Dedifferentiated amniotic fluid mesenchymal stem cell (primary cell): ENCODE measurements around the gene BBS7.

Source experiments
- DNase-seq: peaks from one replicate; pipeline ENCODE4 v3.0.0-alpha.2; 2016; ENCODE audit errors: extremely low spot score

BBS7 gene

GRCh38 chr4:121829511-121829910 lies 40.8 kb downstream of the BBS7 start:
- no peak for DNase-seq

- peak; percentile 45 for DNase-seq
These were observed 42.4 kb downstream of the BBS7 start for GRCh38 chr4:121827853-121828252.

- no peak for DNase-seq
These were observed 45.3 kb downstream of the BBS7 start for GRCh38 chr4:121824950-121825349.

- no peak for DNase-seq
These were observed 46.1 kb downstream of the BBS7 start for GRCh38 chr4:121824171-121824527.

- DNase-seq: peak; percentile 96
These were observed 46.6 kb downstream of the BBS7 start, which contains the start of gene CCNA2 for GRCh38 chr4:121823505-121824170. Gene CCNA2, minus strand, starts transcription at chr4:121823883. Its CDS starts 255 bp downstream, at chr4:121823628.

GRCh38 chr4:121822796-121823504 lies 47.3 kb downstream of the BBS7 start:
- DNase-seq: no peak

- no peak for DNase-seq
These were observed 48.2 kb downstream of the BBS7 start for GRCh38 chr4:121822047-121822446.

- DNase-seq: no peak
These were observed 50.9 kb downstream of the BBS7 start for GRCh38 chr4:121819216-121819965.

GRCh38 chr4:121818215-121818614 lies 52.1 kb downstream of the BBS7 start:
- DNase-seq: no peak

- DNase-seq: no peak
These were observed 52.6 kb downstream of the BBS7 start for GRCh38 chr4:121817701-121818100.

GRCh38 chr4:121817006-121817405 lies 53.3 kb downstream of the BBS7 start:
- no peak for DNase-seq

- no peak for DNase-seq
These were observed 55.5 kb downstream of the BBS7 start for GRCh38 chr4:121814756-121815155.

GRCh38 chr4:121811122-121811521 lies 59.2 kb downstream of the BBS7 start:
- DNase-seq: no peak

- no peak for DNase-seq
These were observed 63.9 kb downstream of the BBS7 start for GRCh38 chr4:121806411-121806810.

- no peak for DNase-seq
These were observed 68.6 kb downstream of the BBS7 start for GRCh38 chr4:121801715-121802075.

GRCh38 chr4:121800961-121801714 lies 69.1 kb downstream of the BBS7 start, which contains the start of gene EXOSC9:
Gene EXOSC9, plus strand, starts transcription at chr4:121801323. Its CDS starts 102 bp downstream, at chr4:121801425.
- DNase-seq: peak; percentile 94

GRCh38 chr4:121800638-121800960 lies 69.7 kb downstream of the BBS7 start:
- DNase-seq: no peak

- DNase-seq: no peak
These were observed 70.3 kb downstream of the BBS7 start for GRCh38 chr4:121799867-121800501.

GRCh38 chr4:121799208-121799823 lies 71.0 kb downstream of the BBS7 start:
- no peak for DNase-seq

- DNase-seq: no peak
These were observed 74.0 kb downstream of the BBS7 start for GRCh38 chr4:121796283-121796682.

- no peak for DNase-seq
These were observed 75.6 kb downstream of the BBS7 start for GRCh38 chr4:121794505-121795188.
